ENCODE results near the gene TWIST2. TPM values are rescaled to one million over a fixed set of nuclear protein-coding genes. Genes with fewer than 3 reads are reported as not detected.

TWIST2 gene
- total and polyA plus RNA-seq, 4 donors = 2.2 to 9.1 (median 4.3) TPM

- 90% methylated on average over 6 of the region's 10 CpGs for WGBS (ENCODE audit: insufficient coverage)
These were observed 14.0 kb downstream of the TWIST2 start for GRCh38 chr2:238861766-238862315.

GRCh38 chr2:238862701-238863100, 14.8 kb downstream of the TWIST2 start:
- Histone ChIP-seq H3K9me3 (ENCODE audit: control insufficient read depth, insufficient read depth, low read length) (no peaks in the 10 kb centered on the region), H3K36me3 (ENCODE audit: control insufficient read depth, insufficient read depth, low read length) (no peaks in the 10 kb centered on the region), H3K27me3 (ENCODE audit: control insufficient read depth, insufficient read depth, low read length) (no peaks in the 10 kb centered on the region), H3K4me1 (ENCODE audit: control insufficient read depth, insufficient read depth, low read length) (peaks cover 29% of the 10 kb centered on the region), H3K4me3 (ENCODE audit: low read depth, low read length) (no peak overlapping the region), H3K27ac (ENCODE audit: low read depth, low read length) (no peak overlapping the region)
- no peak for DNase-seq (ENCODE audit: low read depth in 4 of 6, low spot score in 6 of 6)
- 88% methylated on average over 3 of the region's 5 CpGs for WGBS (ENCODE audit: insufficient coverage)

More at GRCh38 chr2:238861766-238862315, 14.0 kb downstream of the TWIST2 start:
- H3K4me3 ChIP-seq (ENCODE audit: low read depth, low read length) = no peak overlapping the region
- no peaks in the 10 kb centered on the region for H3K27me3 ChIP-seq (ENCODE audit: control insufficient read depth, insufficient read depth, low read length)
- peaks cover 21% of the 10 kb centered on the region for H3K4me1 ChIP-seq (ENCODE audit: control insufficient read depth, insufficient read depth, low read length)
- H3K27ac ChIP-seq (ENCODE audit: low read depth, low read length) = no peak overlapping the region
- H3K36me3 ChIP-seq (ENCODE audit: control insufficient read depth, insufficient read depth, low read length) = no peaks in the 10 kb centered on the region
- no peaks in the 10 kb centered on the region for H3K9me3 ChIP-seq (ENCODE audit: control insufficient read depth, insufficient read depth, low read length)
- DNase-seq (ENCODE audit: low read depth in 4 of 6, low spot score in 6 of 6) = no peak

GRCh38 chr2:238863231-238863630, 15.3 kb downstream of the TWIST2 start:
- DNase-seq (ENCODE audit: low read depth in 4 of 6, low spot score in 6 of 6) = no peak
- H3K27me3 ChIP-seq (ENCODE audit: control insufficient read depth, insufficient read depth, low read length) = no peaks in the 10 kb centered on the region
- H3K27ac ChIP-seq (ENCODE audit: low read depth, low read length) = no peak overlapping the region
- 94% methylated on average over 9 of the region's 14 CpGs for WGBS (ENCODE audit: insufficient coverage)
- H3K36me3 ChIP-seq (ENCODE audit: control insufficient read depth, insufficient read depth, low read length) = no peaks in the 10 kb centered on the region
- H3K9me3 ChIP-seq (ENCODE audit: control insufficient read depth, insufficient read depth, low read length) = no peaks in the 10 kb centered on the region
- peaks cover 34% of the 10 kb centered on the region for H3K4me1 ChIP-seq (ENCODE audit: control insufficient read depth, insufficient read depth, low read length)
- H3K4me3 ChIP-seq (ENCODE audit: low read depth, low read length) = no peak overlapping the region

- no peaks in the 10 kb centered on the region for H3K36me3 ChIP-seq (ENCODE audit: control insufficient read depth, insufficient read depth, low read length)
- H3K9me3 ChIP-seq (ENCODE audit: control insufficient read depth, insufficient read depth, low read length) = no peaks in the 10 kb centered on the region
- no peak overlapping the region for H3K4me3 ChIP-seq (ENCODE audit: low read depth, low read length)
- DNase-seq (ENCODE audit: low read depth in 4 of 6, low spot score in 6 of 6) = no peak
- no peaks in the 10 kb centered on the region for H3K27me3 ChIP-seq (ENCODE audit: control insufficient read depth, insufficient read depth, low read length)
- H3K27ac ChIP-seq (ENCODE audit: low read depth, low read length) = peak overlapping the region; percentile 37
- peaks cover 36% of the 10 kb centered on the region for H3K4me1 ChIP-seq (ENCODE audit: control insufficient read depth, insufficient read depth, low read length)
- 88% methylated on average over 6 of the region's 9 CpGs for WGBS (ENCODE audit: insufficient coverage)
These were observed 15.9 kb downstream of the TWIST2 start for GRCh38 chr2:238863749-238864206.

- Histone ChIP-seq H3K27me3 (ENCODE audit: control insufficient read depth, insufficient read depth, low read length) (no peaks in the 10 kb centered on the region), H3K36me3 (ENCODE audit: control insufficient read depth, insufficient read depth, low read length) (no peaks in the 10 kb centered on the region), H3K4me1 (ENCODE audit: control insufficient read depth, insufficient read depth, low read length) (peaks cover 36% of the 10 kb centered on the region), H3K9me3 (ENCODE audit: control insufficient read depth, insufficient read depth, low read length) (no peaks in the 10 kb centered on the region), H3K4me3 (ENCODE audit: low read depth, low read length) (no peak overlapping the region), H3K27ac (ENCODE audit: low read depth, low read length) (peak overlapping the region; percentile 37)
- DNase-seq (ENCODE audit: low read depth in 4 of 6, low spot score in 6 of 6) = peak in 2 of 6 donors; percentile 30 to 72
- 35% methylated on average over 25 of the region's 29 CpGs for WGBS (ENCODE audit: insufficient coverage)
These were observed 16.5 kb downstream of the TWIST2 start for GRCh38 chr2:238864207-238865014.

- Histone ChIP-seq H3K4me3 (ENCODE audit: low read depth, low read length) (no peak overlapping the region), H3K27me3 (ENCODE audit: control insufficient read depth, insufficient read depth, low read length) (no peaks in the 10 kb centered on the region), H3K27ac (ENCODE audit: low read depth, low read length) (no peak overlapping the region), H3K9me3 (ENCODE audit: control insufficient read depth, insufficient read depth, low read length) (no peaks in the 10 kb centered on the region), H3K36me3 (ENCODE audit: control insufficient read depth, insufficient read depth, low read length) (no peaks in the 10 kb centered on the region), H3K4me1 (ENCODE audit: control insufficient read depth, insufficient read depth, low read length) (peaks cover 36% of the 10 kb centered on the region)
- no peak for DNase-seq (ENCODE audit: low read depth in 4 of 6, low spot score in 6 of 6)
- 72% methylated on average over 17 of the region's 17 CpGs for WGBS (ENCODE audit: insufficient coverage)
These were observed 17.3 kb downstream of the TWIST2 start for GRCh38 chr2:238865015-238865719.

GRCh38 chr2:238865744-238866355, 18.0 kb downstream of the TWIST2 start:
- WGBS (ENCODE audit: insufficient coverage) = 97% methylated on average over 14 of the region's 15 CpGs
- Histone ChIP-seq H3K4me3 (ENCODE audit: low read depth, low read length) (no peak overlapping the region), H3K36me3 (ENCODE audit: control insufficient read depth, insufficient read depth, low read length) (no peaks in the 10 kb centered on the region), H3K27me3 (ENCODE audit: control insufficient read depth, insufficient read depth, low read length) (no peaks in the 10 kb centered on the region), H3K27ac (ENCODE audit: low read depth, low read length) (no peak overlapping the region), H3K4me1 (ENCODE audit: control insufficient read depth, insufficient read depth, low read length) (peaks cover 36% of the 10 kb centered on the region), H3K9me3 (ENCODE audit: control insufficient read depth, insufficient read depth, low read length) (no peaks in the 10 kb centered on the region)
- DNase-seq (ENCODE audit: low read depth in 4 of 6, low spot score in 6 of 6) = no peak

GRCh38 chr2:238866656-238867277, 18.9 kb downstream of the TWIST2 start:
- no peak overlapping the region for H3K4me3 ChIP-seq (ENCODE audit: low read depth, low read length)
- H3K36me3 ChIP-seq (ENCODE audit: control insufficient read depth, insufficient read depth, low read length) = no peaks in the 10 kb centered on the region
- no peaks in the 10 kb centered on the region for H3K9me3 ChIP-seq (ENCODE audit: control insufficient read depth, insufficient read depth, low read length)
- no peak overlapping the region for H3K27ac ChIP-seq (ENCODE audit: low read depth, low read length)
- DNase-seq (ENCODE audit: low read depth in 4 of 6, low spot score in 6 of 6) = peak in 1 of 6 donors; percentile 34
- H3K4me1 ChIP-seq (ENCODE audit: control insufficient read depth, insufficient read depth, low read length) = peaks cover 36% of the 10 kb centered on the region
- WGBS (ENCODE audit: insufficient coverage) = 39% methylated on average over 12 of the region's 17 CpGs
- no peaks in the 10 kb centered on the region for H3K27me3 ChIP-seq (ENCODE audit: control insufficient read depth, insufficient read depth, low read length)

GRCh38 chr2:238868067-238868524, 20.2 kb downstream of the TWIST2 start:
- 78% methylated on average over 10 of the region's 10 CpGs for WGBS (ENCODE audit: insufficient coverage)
- Histone ChIP-seq H3K9me3 (ENCODE audit: control insufficient read depth, insufficient read depth, low read length) (no peaks in the 10 kb centered on the region), H3K36me3 (ENCODE audit: control insufficient read depth, insufficient read depth, low read length) (no peaks in the 10 kb centered on the region), H3K27me3 (ENCODE audit: control insufficient read depth, insufficient read depth, low read length) (no peaks in the 10 kb centered on the region), H3K4me1 (ENCODE audit: control insufficient read depth, insufficient read depth, low read length) (peaks cover 36% of the 10 kb centered on the region), H3K27ac (ENCODE audit: low read depth, low read length) (no peak overlapping the region), H3K4me3 (ENCODE audit: low read depth, low read length) (no peak overlapping the region)
- no peak for DNase-seq (ENCODE audit: low read depth in 4 of 6, low spot score in 6 of 6)

All from spinal cord (tissue), 10 donors.